GM10847 (cell line): ENCODE data around the gene NYAP1.

Experiments used
- POLR2A ChIP-seq: IDR thresholded peaks from 2 replicates; pipeline ENCODE4 v1.6.1; 2011; ENCODE audit not compliant: insufficient read length; ENCODE audit errors: extremely low read depth

Gene NYAP1

GRCh38 chr7:100491192-100491578 lies 7.5 kb downstream of the NYAP1 start:
- TF ChIP-seq POLR2A, result no peak

- no peak for TF ChIP-seq POLR2A
These were observed 9.2 kb downstream of the NYAP1 start for GRCh38 chr7:100492738-100493475.

- no peak for TF ChIP-seq POLR2A
These were observed 9.9 kb downstream of the NYAP1 start for GRCh38 chr7:100493476-100494264.

GRCh38 chr7:100496509-100496908 lies 12.8 kb downstream of the NYAP1 start:
- TF ChIP-seq POLR2A, result no peak

- no peak for TF ChIP-seq POLR2A
These were observed 21.3 kb downstream of the NYAP1 start for GRCh38 chr7:100504887-100505611.

GRCh38 chr7:100506356-100506923 lies 22.7 kb downstream of the NYAP1 start:
- TF ChIP-seq POLR2A, result no peak

- no peak for TF ChIP-seq POLR2A
These were observed 25.5 kb downstream of the NYAP1 start for GRCh38 chr7:100509231-100509630.

- TF ChIP-seq POLR2A, result no peak
These were observed 26.9 kb downstream of the NYAP1 start for GRCh38 chr7:100510437-100511239.

- no peak for TF ChIP-seq POLR2A
These were observed 29.6 kb downstream of the NYAP1 start for GRCh38 chr7:100513212-100513810.

GRCh38 chr7:100515072-100515532 lies 31.4 kb downstream of the NYAP1 start:
- no peak for TF ChIP-seq POLR2A

GRCh38 chr7:100516135-100516812 lies 32.5 kb downstream of the NYAP1 start:
- TF ChIP-seq POLR2A, result no peak

GRCh38 chr7:100517305-100517704 lies 33.6 kb downstream of the NYAP1 start:
- TF ChIP-seq POLR2A, result no peak

- TF ChIP-seq POLR2A, result no peak
These were observed 35.9 kb downstream of the NYAP1 start for GRCh38 chr7:100519580-100519979.

- no peak for TF ChIP-seq POLR2A
These were observed 36.4 kb downstream of the NYAP1 start for GRCh38 chr7:100520138-100520537.
